Liver (tissue), 9 donors: ENCODE measurements around the gene SIPA1L3. TPM values are rescaled to one million over a fixed set of nuclear protein-coding genes. Genes with fewer than 3 reads are reported as not detected.

ENCODE experiments used
- DNase-seq: peaks from one replicate; pipeline ENCODE4 v3.0.0-alpha.2; 2017; ENCODE audit warnings: low spot score
- H3K27ac ChIP-seq, 2 donors: one replicate each; pipeline ENCODE4 v1.7.0; 2013; ENCODE audit warnings: inconsistent platforms in 2 of 2, low read length in 2 of 2, control low read depth in 1 of 2, low read depth in 1 of 2, mild to moderate bottlenecking in 1 of 2
- H3K27me3 ChIP-seq, 4 donors: one replicate each; pipeline versions ENCODE4 v1.6.1 to v1.7.0; 2013; ENCODE audit warnings: low read length in 3 of 4, inconsistent platforms in 1 of 4, mild to moderate bottlenecking in 1 of 4, moderate library complexity in 1 of 4; ENCODE audit not compliant: control insufficient read depth in 4 of 4, insufficient read depth in 4 of 4
- H3K36me3 ChIP-seq, 4 donors: one replicate each; pipeline versions ENCODE4 v1.6.1 to v1.7.0; 2013; ENCODE audit warnings: low read length in 3 of 4, mild to moderate bottlenecking in 3 of 4, low read depth in 1 of 4, moderate library complexity in 1 of 4; ENCODE audit not compliant: control insufficient read depth in 4 of 4, insufficient read depth in 3 of 4
- H3K4me1 ChIP-seq, 4 donors: one replicate each; pipeline versions ENCODE4 v1.6.1 to v1.7.0; 2013; ENCODE audit warnings: low read length in 3 of 4, mild to moderate bottlenecking in 3 of 4, moderate library complexity in 1 of 4; ENCODE audit not compliant: control insufficient read depth in 4 of 4, insufficient read depth in 4 of 4
- H3K4me3 ChIP-seq, 3 donors: one replicate each; pipeline versions ENCODE4 v1.6.1 to v1.7.0; 2013; ENCODE audit warnings: low read length in 3 of 3, control low read depth in 1 of 3, low read depth in 1 of 3, mild to moderate bottlenecking in 1 of 3
- H3K9ac ChIP-seq, 2 donors: one replicate each; pipeline ENCODE4 v1.7.0; 2013; ENCODE audit warnings: low read length in 2 of 2, mild to moderate bottlenecking in 2 of 2, moderate library complexity in 2 of 2, control low read depth in 1 of 2, low read depth in 1 of 2
- H3K9me3 ChIP-seq, 4 donors: one replicate each; pipeline versions ENCODE4 v1.6.1 to v1.7.0; 2013; ENCODE audit warnings: low read length in 3 of 4; ENCODE audit not compliant: control insufficient read depth in 4 of 4
- EGR1 ChIP-seq, 2 donors: IDR thresholded peaks; 2 replicates each; pipeline ENCODE4 v1.6.1; 2016 to 2018; ENCODE audit warnings: antibody characterized with exemption in 2 of 2, low read depth in 2 of 2
- FOXA1 ChIP-seq: IDR thresholded peaks from 2 replicates; pipeline ENCODE4 v1.6.1; 2016; ENCODE audit warnings: antibody characterized with exemption
- FOXA2 ChIP-seq: IDR thresholded peaks from 2 replicates; pipeline ENCODE4 v1.6.1; 2016; ENCODE audit warnings: antibody characterized with exemption
- GABPA ChIP-seq, 2 donors: IDR thresholded peaks in 1 of 2; conservative IDR thresholded peaks in 1 of 2; 2 replicates each; pipeline ENCODE4 v1.6.1; 2016; ENCODE audit warnings: antibody characterized with exemption in 2 of 2, mild to moderate bottlenecking in 1 of 2, moderate library complexity in 1 of 2
- HNF4A ChIP-seq, 2 donors: conservative IDR thresholded peaks; 2 replicates each; pipeline ENCODE4 v1.6.1; 2016; ENCODE audit warnings: antibody characterized with exemption in 2 of 2, mild to moderate bottlenecking in 2 of 2
- HNF4G ChIP-seq: IDR thresholded peaks from 2 replicates; pipeline ENCODE4 v1.6.1; 2016; ENCODE audit warnings: antibody characterized with exemption
- JUND ChIP-seq, 2 donors: IDR thresholded peaks; 2 replicates each; pipeline ENCODE4 v1.6.1; 2016; ENCODE audit warnings: antibody characterized with exemption in 2 of 2
- NR2F2 ChIP-seq: IDR thresholded peaks from 2 replicates; pipeline ENCODE4 v1.6.1; 2016; ENCODE audit warnings: antibody characterized with exemption
- RAD21 ChIP-seq, 2 donors: IDR thresholded peaks; 2 replicates each; pipeline ENCODE4 v1.6.1; 2016; ENCODE audit warnings: antibody characterized with exemption in 2 of 2, mild to moderate bottlenecking in 2 of 2
- RXRA ChIP-seq, 2 donors: IDR thresholded peaks; 2 replicates each; pipeline ENCODE4 v1.6.1; 2017 to 2018; ENCODE audit warnings: antibody characterized with exemption in 2 of 2, mild to moderate bottlenecking in 1 of 2
- SP1 ChIP-seq: IDR thresholded peaks from 2 replicates; pipeline ENCODE4 v1.6.1; 2018; ENCODE audit warnings: antibody characterized with exemption, mild to moderate bottlenecking
- TAF1 ChIP-seq: conservative IDR thresholded peaks from 2 replicates; pipeline ENCODE4 v1.6.1; 2016; ENCODE audit warnings: antibody characterized with exemption, mild to moderate bottlenecking
- YY1 ChIP-seq: IDR thresholded peaks from 2 replicates; pipeline ENCODE4 v1.6.1; 2016; ENCODE audit warnings: antibody characterized with exemption, mild to moderate bottlenecking
- WGBS: extraction: QIAGEN DNeasy Blood & Tissue Kit; methylation state at CpG from one replicate; pipeline ENCODE4 v1.1.7; 2013; 5-methylcytosine and 5-hydroxymethylcytosine counted together
- polyA plus RNA-seq, 2 donors: library from polyadenylated mRNA; stranded (reverse) in 1 of 2; unstranded in 1 of 2; fragments of 200-250 nt in 1 of 2; fragments of >200 nt in 1 of 2; fragmentation: Nextera tagmentation in 1 of 2; extraction: Ambion mirVana in 1 of 2; gene quantifications; one replicate each; pipeline versions ENCODE4 v1.2.1 to v1.2.3, GENCODE V29; 2013 to 2015
- total RNA-seq, 2 donors: library from RNA; depleted of rRNA; stranded (reverse); fragments of >200 nt; gene quantifications; one replicate each; pipeline ENCODE4 v1.2.3, GENCODE V29; 2014
- TF ChIP-seq, protein P1 (sequence below): fragments of 150-350 bp; IDR thresholded peaks from 2 replicates; pipeline ENCODE4 v1.5.1; 2017; ENCODE audit warnings: improper control_type of control experiment, low read depth, low read length; ENCODE audit not compliant: missing input control
- TF ChIP-seq, protein P2 (sequence below): IDR thresholded peaks from 2 replicates; pipeline ENCODE4 v1.6.1; 2016; ENCODE audit warnings: antibody characterized with exemption, mild to moderate bottlenecking
- TF ChIP-seq, protein P3 (sequence below): IDR thresholded peaks from 2 replicates; pipeline ENCODE4 v1.6.1; 2016; ENCODE audit warnings: antibody characterized with exemption
- TF ChIP-seq, protein P4 (sequence below): IDR thresholded peaks from 2 replicates; pipeline ENCODE4 v1.6.1; 2016; ENCODE audit warnings: antibody characterized with exemption
- TF ChIP-seq, protein P5 (sequence below): IDR thresholded peaks from 2 replicates; pipeline ENCODE4 v1.6.1; 2016; ENCODE audit warnings: antibody characterized with exemption
- donor health status: healthy.
- donor health status: healthy.
- donor health status: healthy.
- donor health status: healthy.
- donor health status: healthy.

SIPA1L3 gene
- total and polyA plus RNA-seq, 4 donors, result 2.4 to 10.0 (median 4.4) TPM

DNA sequence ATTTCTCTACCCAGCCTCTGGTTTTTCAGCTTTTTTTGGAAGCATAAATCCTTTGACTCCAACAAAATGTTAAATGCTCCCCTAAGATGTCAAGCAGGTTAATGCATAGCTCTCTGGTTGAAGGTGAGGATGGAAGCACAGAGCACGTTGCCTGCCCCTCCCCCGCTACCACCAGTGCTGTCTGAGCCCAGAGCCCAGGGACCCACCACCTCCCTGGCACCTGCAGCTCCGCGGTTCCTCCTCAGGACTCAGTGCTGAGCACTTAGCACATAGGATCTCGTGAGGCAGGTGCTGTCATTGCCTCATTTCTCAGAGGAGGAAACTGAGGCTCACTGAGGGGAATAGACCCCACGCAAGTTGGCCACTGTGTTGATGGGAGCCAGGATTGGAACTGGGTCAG lies 268.4 kb downstream of the SIPA1L3 start:
- Histone ChIP-seq H3K36me3 (peaks cover 0 to 3% (median 2%) of the 10 kb centered on the region in 4 donors), H3K4me1 (no peaks in the 10 kb centered on the region), H3K9me3 (peaks cover 0 to 6% (median 2%) of the 10 kb centered on the region in 4 donors), H3K4me3 (no peak overlapping the region), H3K27me3 (no peaks in the 10 kb centered on the region), H3K9ac (no peak overlapping the region), H3K27ac (no peak overlapping the region)
- no peak for DNase-seq
- TF ChIP-seq HNF4G (no peak), SP1 (no peak), FOXA1 (no peak), TAF1 (no peak), YY1 (no peak), FOXA2 (no peak), NR2F2 (no peak), JUND (IDR thresholded peaks at IDR 0.05) (no peak), GABPA (IDR thresholded peaks at IDR 0.05 in 1 of 2, conservative IDR thresholded peaks at IDR 0.05 in 1 of 2) (no peak), HNF4A (conservative IDR thresholded peaks at IDR 0.05) (no peak), RAD21 (IDR thresholded peaks at IDR 0.05) (no peak), EGR1 (IDR thresholded peaks at IDR 0.05; ENCODE audit: low read depth in 2 of 2) (no peak), RXRA (IDR thresholded peaks at IDR 0.05) (no peak)
- TF ChIP-seq, protein P1, sequence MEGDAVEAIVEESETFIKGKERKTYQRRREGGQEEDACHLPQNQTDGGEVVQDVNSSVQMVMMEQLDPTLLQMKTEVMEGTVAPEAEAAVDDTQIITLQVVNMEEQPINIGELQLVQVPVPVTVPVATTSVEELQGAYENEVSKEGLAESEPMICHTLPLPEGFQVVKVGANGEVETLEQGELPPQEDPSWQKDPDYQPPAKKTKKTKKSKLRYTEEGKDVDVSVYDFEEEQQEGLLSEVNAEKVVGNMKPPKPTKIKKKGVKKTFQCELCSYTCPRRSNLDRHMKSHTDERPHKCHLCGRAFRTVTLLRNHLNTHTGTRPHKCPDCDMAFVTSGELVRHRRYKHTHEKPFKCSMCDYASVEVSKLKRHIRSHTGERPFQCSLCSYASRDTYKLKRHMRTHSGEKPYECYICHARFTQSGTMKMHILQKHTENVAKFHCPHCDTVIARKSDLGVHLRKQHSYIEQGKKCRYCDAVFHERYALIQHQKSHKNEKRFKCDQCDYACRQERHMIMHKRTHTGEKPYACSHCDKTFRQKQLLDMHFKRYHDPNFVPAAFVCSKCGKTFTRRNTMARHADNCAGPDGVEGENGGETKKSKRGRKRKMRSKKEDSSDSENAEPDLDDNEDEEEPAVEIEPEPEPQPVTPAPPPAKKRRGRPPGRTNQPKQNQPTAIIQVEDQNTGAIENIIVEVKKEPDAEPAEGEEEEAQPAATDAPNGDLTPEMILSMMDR, result no peak
- TF ChIP-seq, protein P2, sequence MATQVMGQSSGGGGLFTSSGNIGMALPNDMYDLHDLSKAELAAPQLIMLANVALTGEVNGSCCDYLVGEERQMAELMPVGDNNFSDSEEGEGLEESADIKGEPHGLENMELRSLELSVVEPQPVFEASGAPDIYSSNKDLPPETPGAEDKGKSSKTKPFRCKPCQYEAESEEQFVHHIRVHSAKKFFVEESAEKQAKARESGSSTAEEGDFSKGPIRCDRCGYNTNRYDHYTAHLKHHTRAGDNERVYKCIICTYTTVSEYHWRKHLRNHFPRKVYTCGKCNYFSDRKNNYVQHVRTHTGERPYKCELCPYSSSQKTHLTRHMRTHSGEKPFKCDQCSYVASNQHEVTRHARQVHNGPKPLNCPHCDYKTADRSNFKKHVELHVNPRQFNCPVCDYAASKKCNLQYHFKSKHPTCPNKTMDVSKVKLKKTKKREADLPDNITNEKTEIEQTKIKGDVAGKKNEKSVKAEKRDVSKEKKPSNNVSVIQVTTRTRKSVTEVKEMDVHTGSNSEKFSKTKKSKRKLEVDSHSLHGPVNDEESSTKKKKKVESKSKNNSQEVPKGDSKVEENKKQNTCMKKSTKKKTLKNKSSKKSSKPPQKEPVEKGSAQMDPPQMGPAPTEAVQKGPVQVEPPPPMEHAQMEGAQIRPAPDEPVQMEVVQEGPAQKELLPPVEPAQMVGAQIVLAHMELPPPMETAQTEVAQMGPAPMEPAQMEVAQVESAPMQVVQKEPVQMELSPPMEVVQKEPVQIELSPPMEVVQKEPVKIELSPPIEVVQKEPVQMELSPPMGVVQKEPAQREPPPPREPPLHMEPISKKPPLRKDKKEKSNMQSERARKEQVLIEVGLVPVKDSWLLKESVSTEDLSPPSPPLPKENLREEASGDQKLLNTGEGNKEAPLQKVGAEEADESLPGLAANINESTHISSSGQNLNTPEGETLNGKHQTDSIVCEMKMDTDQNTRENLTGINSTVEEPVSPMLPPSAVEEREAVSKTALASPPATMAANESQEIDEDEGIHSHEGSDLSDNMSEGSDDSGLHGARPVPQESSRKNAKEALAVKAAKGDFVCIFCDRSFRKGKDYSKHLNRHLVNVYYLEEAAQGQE, result no peak
- TF ChIP-seq, protein P3, sequence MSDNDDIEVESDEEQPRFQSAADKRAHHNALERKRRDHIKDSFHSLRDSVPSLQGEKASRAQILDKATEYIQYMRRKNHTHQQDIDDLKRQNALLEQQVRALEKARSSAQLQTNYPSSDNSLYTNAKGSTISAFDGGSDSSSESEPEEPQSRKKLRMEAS, result no peak
- TF ChIP-seq, protein P4, sequence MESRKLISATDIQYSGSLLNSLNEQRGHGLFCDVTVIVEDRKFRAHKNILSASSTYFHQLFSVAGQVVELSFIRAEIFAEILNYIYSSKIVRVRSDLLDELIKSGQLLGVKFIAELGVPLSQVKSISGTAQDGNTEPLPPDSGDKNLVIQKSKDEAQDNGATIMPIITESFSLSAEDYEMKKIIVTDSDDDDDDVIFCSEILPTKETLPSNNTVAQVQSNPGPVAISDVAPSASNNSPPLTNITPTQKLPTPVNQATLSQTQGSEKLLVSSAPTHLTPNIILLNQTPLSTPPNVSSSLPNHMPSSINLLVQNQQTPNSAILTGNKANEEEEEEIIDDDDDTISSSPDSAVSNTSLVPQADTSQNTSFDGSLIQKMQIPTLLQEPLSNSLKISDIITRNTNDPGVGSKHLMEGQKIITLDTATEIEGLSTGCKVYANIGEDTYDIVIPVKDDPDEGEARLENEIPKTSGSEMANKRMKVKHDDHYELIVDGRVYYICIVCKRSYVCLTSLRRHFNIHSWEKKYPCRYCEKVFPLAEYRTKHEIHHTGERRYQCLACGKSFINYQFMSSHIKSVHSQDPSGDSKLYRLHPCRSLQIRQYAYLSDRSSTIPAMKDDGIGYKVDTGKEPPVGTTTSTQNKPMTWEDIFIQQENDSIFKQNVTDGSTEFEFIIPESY, result no peak
- WGBS, result 91% methylated on average over 6 of the region's 6 CpGs

DNA sequence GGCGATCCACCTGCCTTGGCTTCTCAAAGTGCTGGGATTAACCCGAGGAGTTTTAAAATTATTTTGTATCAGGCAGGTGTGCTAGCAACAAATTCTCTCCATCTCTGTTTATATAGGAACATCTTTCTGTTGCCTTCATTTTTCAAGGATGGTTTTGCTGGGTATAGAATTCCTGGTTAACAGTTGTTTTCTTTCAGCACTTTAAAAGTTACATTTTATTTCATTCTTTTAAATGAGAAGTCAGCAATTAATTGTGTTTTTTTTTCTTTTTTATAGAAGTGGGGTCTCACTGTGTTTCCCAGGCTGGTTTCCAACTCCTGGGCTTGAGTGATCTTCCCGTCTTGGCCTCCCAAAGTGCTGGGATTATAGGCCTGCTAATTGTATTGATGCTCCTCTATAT lies 273.1 kb downstream of the SIPA1L3 start:
- no peak for DNase-seq
- Histone ChIP-seq H3K4me3 (no peak overlapping the region), H3K9ac (no peak overlapping the region), H3K27ac (no peak overlapping the region), H3K27me3 (no peaks in the 10 kb centered on the region), H3K4me1 (no peaks in the 10 kb centered on the region), H3K9me3 (peaks cover 0 to 6% (median 2%) of the 10 kb centered on the region in 4 donors), H3K36me3 (peaks cover 1 to 8% (median 7%) of the 10 kb centered on the region in 4 donors)
- 98% methylated on average over 3 of the region's 3 CpGs for WGBS
- TF ChIP-seq, protein P4, result no peak
- TF ChIP-seq RXRA (IDR thresholded peaks at IDR 0.05) (no peak), JUND (IDR thresholded peaks at IDR 0.05) (no peak), FOXA2 (no peak), HNF4A (conservative IDR thresholded peaks at IDR 0.05) (no peak), SP1 (no peak), YY1 (no peak)
- TF ChIP-seq, protein P2, result no peak
- TF ChIP-seq, protein P5, sequence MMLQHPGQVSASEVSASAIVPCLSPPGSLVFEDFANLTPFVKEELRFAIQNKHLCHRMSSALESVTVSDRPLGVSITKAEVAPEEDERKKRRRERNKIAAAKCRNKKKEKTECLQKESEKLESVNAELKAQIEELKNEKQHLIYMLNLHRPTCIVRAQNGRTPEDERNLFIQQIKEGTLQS, result no peak
- TF ChIP-seq, protein P3, result no peak
